ENCODE results near the gene RGS6.

DNA sequence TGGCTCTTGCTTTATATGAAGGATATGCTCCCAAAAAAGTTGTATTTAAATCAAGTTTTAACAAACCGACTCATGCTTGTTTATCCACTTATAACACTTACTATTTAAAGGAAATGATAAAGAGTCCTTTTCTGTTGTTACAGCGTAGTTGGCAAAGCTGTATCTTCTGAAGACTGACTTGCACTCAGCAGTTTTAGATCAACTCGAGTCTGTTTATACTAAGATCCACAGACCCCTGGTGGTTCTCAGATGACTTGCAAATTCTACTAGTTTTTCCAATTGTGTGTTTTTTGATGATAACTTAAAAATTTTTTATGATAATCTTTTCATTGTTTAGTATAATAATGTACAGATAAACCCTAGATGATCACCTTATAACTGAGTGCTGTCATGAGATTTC, 475.8 kb downstream of the RGS6 start:
- TF ChIP-seq POLR2A (IDR thresholded peaks at IDR 0.05): no peak
- TF ChIP-seq, protein P1, sequence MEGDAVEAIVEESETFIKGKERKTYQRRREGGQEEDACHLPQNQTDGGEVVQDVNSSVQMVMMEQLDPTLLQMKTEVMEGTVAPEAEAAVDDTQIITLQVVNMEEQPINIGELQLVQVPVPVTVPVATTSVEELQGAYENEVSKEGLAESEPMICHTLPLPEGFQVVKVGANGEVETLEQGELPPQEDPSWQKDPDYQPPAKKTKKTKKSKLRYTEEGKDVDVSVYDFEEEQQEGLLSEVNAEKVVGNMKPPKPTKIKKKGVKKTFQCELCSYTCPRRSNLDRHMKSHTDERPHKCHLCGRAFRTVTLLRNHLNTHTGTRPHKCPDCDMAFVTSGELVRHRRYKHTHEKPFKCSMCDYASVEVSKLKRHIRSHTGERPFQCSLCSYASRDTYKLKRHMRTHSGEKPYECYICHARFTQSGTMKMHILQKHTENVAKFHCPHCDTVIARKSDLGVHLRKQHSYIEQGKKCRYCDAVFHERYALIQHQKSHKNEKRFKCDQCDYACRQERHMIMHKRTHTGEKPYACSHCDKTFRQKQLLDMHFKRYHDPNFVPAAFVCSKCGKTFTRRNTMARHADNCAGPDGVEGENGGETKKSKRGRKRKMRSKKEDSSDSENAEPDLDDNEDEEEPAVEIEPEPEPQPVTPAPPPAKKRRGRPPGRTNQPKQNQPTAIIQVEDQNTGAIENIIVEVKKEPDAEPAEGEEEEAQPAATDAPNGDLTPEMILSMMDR (IDR thresholded peaks at IDR 0.05): no peak

All from thyroid gland (tissue), 4 donors.